NT2/D1 (cell line): ENCODE data around the gene MPRIP.
"Not testable (repeated sequence)": the region's sequence is repeated elsewhere in the genome, so short reads cannot be mapped to it uniquely, and the experiment has no call there.

Experiments used
- DNase-seq: peaks from one replicate; pipeline ENCODE4 v3.0.0-alpha.2; 2011; ENCODE audit warnings: low read depth, low spot score
- H3K27me3 ChIP-seq: 2 replicates; pipeline ENCODE4 v1.6.0; 2011; ENCODE audit warnings: mild to moderate bottlenecking; ENCODE audit not compliant: insufficient read length, insufficient read depth
- H3K36me3 ChIP-seq: 2 replicates; pipeline ENCODE4 v1.6.1; 2011; ENCODE audit warnings: mild to moderate bottlenecking, low read length, mixed read lengths; ENCODE audit not compliant: insufficient read depth, insufficient read length
- H3K4me1 ChIP-seq: 2 replicates; pipeline ENCODE4 v1.5.1; 2011; ENCODE audit not compliant: insufficient read depth, insufficient read length
- H3K4me3 ChIP-seq: 2 replicates; pipeline ENCODE4 v1.5.1; 2011; ENCODE audit warnings: low read depth; ENCODE audit not compliant: insufficient read length
- H3K9ac ChIP-seq: 2 replicates; pipeline ENCODE4 v1.6.0; 2011; ENCODE audit warnings: low read depth; ENCODE audit not compliant: insufficient read length
- H3K9me3 ChIP-seq: 2 replicates; pipeline ENCODE4 v1.5.1; 2011; ENCODE audit warnings: mild to moderate bottlenecking, low read length; ENCODE audit not compliant: insufficient read depth
- SUZ12 ChIP-seq: IDR thresholded peaks from 2 replicates; pipeline ENCODE4 v1.6.1; 2011; ENCODE audit not compliant: insufficient read length, insufficient read depth; ENCODE audit errors: extremely low read depth
- YY1 ChIP-seq: IDR thresholded peaks from 2 replicates; pipeline ENCODE4 v1.6.1; 2011; ENCODE audit not compliant: insufficient read length, insufficient read depth
- ZNF274 ChIP-seq: IDR thresholded peaks from 2 replicates; pipeline ENCODE4 v1.6.1; 2011; ENCODE audit warnings: mild to moderate bottlenecking, low read depth, low read length

MPRIP gene

DNA sequence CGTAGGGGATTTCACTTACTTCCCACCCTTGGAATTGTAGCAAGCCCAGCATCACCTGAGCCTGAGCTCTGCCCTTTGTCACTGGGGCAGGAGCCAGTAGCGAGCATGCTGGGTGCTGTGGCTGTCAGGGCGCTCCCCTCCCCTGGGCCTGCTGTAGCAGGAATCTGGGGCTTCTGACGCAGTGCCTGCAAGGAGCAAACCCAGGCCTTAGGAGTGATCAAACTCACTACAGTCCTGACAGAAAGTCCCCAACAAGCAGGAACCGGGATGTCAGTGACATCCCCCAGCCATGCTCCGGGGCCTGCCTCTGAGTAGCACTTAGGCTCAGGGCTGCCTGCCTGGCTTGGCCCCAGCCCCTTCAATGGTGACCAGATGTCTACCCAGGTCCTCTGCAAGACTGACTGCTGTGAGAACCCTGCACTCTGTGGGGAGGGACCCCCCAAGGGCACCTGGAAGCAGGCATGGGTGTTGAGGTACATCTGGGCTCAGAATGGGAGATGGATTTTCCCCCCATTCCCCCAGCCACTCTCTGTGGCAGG, 140.4 kb downstream of the MPRIP start:
- H3K27me3 ChIP-seq: no peaks in the 10 kb centered on the region
- H3K4me1 ChIP-seq: no peaks in the 10 kb centered on the region
- TF ChIP-seq ZNF274 (no peak), YY1 (no peak), SUZ12 (no peak)
- no peak overlapping the region for H3K9ac ChIP-seq
- H3K9me3 ChIP-seq: no peaks in the 10 kb centered on the region
- H3K4me3 ChIP-seq: no peak overlapping the region
- no peak for DNase-seq
- peaks cover 68% of the 10 kb centered on the region for H3K36me3 ChIP-seq

DNA sequence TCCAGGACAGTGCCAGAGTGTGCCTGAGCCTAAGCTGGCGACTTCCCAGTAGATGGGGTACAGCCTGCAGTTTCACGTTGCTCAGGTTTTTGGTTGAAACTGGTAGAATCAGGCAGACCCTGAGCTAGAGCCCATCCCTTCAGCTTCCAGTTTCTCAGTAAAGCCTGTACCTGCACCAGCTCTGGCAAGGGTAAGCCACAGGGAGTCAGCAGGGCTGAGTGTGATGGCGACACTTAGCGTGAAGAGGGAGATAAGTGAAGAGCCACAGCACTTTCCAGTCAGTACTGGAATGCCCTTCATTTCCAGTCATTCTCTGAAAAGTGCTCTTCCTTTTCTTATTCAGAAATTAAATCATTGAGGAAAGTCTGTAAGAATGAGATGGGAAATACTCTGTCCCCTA, 141.5 kb downstream of the MPRIP start:
- no peaks in the 10 kb centered on the region for H3K27me3 ChIP-seq
- H3K9me3 ChIP-seq: no peaks in the 10 kb centered on the region
- H3K4me1 ChIP-seq: no peaks in the 10 kb centered on the region
- H3K4me3 ChIP-seq: no peak overlapping the region
- TF ChIP-seq YY1 (no peak), SUZ12 (no peak), ZNF274 (no peak)
- no peak for DNase-seq
- H3K36me3 ChIP-seq: peaks cover 67% of the 10 kb centered on the region
- H3K9ac ChIP-seq: no peak overlapping the region

DNA sequence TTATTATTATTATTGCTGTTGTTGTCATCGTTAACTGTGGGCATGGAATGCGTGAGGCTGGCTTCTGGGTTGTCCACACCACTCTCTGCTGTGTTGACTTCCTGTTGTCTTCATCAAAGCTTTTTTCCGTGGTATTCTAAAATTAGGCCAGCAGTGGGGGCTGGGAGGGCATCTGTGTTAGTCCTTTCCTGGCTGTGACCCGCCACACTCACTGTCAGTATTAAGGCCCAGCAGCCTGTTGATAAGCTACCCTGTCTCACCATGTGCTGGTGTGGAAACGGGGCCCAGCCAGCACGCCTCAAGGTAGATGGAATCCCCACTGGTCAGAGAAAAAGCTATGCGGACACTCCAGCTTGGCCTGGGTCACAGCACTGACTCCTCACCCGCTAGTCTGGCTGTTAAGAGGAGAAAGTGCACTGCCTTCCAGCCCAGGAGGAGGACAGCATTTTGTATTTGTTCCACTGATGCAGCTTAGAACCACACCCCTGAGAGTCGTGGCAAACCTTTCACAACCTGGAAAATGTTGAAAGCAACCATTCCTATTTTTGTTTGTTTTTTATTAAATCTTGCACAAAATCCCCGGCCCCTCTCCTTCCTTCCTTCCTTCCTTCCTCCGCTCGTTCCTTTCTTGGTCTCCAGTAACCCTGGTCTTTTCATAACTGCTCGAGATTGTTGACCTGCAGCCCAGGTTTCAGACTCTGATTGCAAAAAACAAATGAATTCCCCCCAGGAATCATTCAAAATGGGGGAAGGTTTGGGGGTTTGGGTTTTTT, 142.9 kb downstream of the MPRIP start:
- H3K4me1 ChIP-seq, H3K9me3 ChIP-seq, H3K4me3 ChIP-seq, H3K27me3 ChIP-seq, H3K9ac ChIP-seq, DNase-seq: not testable (repeated sequence)
- peaks cover 65% of the 10 kb centered on the region for H3K36me3 ChIP-seq

DNA sequence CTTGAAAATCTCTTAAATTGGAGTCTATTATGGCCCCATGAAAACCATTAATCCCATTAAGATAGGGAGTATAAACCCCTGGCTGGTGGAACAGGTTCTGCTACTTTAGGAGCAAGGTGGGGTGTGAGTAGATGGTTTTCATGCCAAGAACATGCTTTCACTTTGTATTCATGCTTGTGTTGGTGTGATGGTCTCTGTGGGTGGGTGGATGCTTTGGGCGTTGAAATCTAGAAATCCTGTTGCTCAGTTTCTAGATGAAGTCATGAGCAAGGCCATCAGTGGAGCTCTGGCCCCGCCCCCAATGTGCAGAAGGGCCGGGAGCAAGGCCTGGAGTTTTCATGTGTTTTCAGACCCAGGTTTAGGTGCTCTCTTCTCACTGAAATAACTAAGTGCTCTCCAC, 143.8 kb downstream of the MPRIP start:
- DNase-seq: no peak
- H3K9ac ChIP-seq: no peak overlapping the region
- H3K4me3 ChIP-seq: no peak overlapping the region
- H3K36me3 ChIP-seq: peaks cover 57% of the 10 kb centered on the region
- peaks cover under 1% of the 10 kb centered on the region for H3K4me1 ChIP-seq
- TF ChIP-seq ZNF274 (no peak), YY1 (no peak), SUZ12 (no peak)
- H3K27me3 ChIP-seq: no peaks in the 10 kb centered on the region
- no peaks in the 10 kb centered on the region for H3K9me3 ChIP-seq

DNA sequence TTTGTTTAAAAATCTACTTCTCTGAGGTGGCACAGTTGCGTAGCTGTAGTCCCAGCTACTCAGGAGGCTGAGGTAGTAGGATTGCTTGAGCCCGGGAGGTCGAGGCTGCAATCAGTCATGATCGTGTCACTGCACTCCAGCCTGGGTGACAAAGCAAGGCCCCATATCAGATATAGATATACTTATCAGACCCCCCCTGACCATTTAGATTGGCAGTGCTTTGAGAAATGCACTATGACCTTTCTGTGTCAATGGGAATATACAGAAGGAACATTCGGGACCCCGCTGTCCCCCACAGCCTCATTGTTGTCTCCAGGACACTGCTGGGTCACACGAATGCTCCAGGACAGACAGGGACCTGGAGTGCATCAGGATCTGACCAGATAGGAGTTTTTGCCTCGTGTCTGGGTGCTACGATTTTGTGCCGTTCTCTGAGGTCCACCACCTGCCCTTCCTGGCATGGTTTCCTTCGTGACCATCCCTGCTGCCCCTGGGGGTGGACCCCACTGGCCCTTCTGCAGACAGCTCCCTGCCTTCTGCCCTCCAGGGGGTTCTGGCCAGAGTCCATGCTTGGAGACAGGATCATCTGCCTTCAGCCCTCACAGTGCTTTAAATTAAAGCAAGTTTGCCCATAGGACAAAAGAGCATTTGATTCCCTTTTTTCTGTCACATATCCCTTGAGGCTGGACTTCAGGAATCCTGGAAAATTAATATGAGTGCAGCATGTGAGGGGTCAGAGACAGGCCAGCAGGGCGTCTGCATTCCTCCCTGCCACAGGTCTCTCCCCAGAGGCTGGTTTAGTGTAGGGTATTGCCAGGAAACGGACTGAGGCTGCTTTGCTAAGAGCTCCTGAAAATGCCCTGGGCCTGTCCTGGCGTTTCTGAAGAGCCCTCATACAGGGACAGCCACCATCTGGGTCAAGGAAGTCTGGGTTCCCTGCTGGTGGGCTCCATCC, 144.6 kb downstream of the MPRIP start:
- Histone ChIP-seq H3K36me3 (peaks cover 50% of the 10 kb centered on the region), H3K27me3 (no peaks in the 10 kb centered on the region), H3K9ac (no peak overlapping the region), H3K4me3 (no peak overlapping the region), H3K9me3 (no peaks in the 10 kb centered on the region), H3K4me1 (peaks cover 4% of the 10 kb centered on the region)
- DNase-seq: no peak
- TF ChIP-seq YY1: no peak

DNA sequence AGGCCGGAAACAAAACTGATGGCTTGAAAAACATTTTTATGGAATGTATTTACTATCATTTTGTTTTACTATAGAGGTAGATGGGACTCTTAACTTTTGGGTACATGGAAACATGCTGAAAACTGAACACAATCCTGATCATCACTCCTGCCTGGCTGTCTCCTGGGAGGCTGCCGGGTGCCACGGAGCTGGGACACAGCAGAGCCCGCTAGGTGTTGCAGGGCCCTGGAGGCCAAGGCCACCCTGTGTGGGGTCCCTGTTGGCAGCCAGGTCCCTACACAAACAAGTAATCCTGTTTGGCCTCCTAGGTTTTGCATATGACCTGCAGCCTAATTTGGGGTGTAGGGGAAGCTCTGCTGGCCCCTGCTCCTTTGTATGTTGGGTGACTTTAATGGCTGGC, 146.3 kb downstream of the MPRIP start:
- Histone ChIP-seq H3K4me3 (no peak overlapping the region), H3K9ac (no peak overlapping the region), H3K27me3 (no peaks in the 10 kb centered on the region), H3K36me3 (peaks cover 36% of the 10 kb centered on the region), H3K4me1 (peaks cover 4% of the 10 kb centered on the region), H3K9me3 (no peaks in the 10 kb centered on the region)
- no peak for TF ChIP-seq ZNF274
- no peak for TF ChIP-seq YY1
- no peak for TF ChIP-seq SUZ12
- DNase-seq: no peak

DNA sequence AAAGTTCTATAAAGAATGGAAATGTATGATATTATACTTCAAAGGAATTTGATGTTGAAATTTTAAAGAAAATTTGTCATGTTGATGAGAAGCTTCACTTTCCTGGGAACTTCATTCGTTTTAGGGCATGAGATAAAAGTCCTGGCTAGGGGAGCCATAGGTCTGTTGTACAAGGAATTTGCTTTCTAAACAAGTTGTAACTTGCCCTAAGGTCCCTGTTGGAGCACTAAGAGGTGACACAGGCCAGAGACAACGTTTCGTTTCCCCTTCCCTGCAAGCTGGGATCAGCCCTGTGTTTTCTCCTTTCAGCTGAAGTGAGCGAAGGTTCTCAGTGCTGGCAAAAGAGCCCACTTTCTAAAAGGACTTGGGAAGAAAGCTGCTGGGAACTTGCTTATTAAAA, 147.3 kb downstream of the MPRIP start:
- Histone ChIP-seq H3K4me1 (peaks cover 4% of the 10 kb centered on the region), H3K9ac (no peak overlapping the region)
- DNase-seq: no peak

More for the DNA sequence above, 147.3 kb downstream of the MPRIP start:
- no peaks in the 10 kb centered on the region for H3K27me3 ChIP-seq
- no peak overlapping the region for H3K4me3 ChIP-seq
- H3K36me3 ChIP-seq: peaks cover 28% of the 10 kb centered on the region
- no peaks in the 10 kb centered on the region for H3K9me3 ChIP-seq
- TF ChIP-seq YY1: no peak
- no peak for TF ChIP-seq SUZ12
- TF ChIP-seq ZNF274: no peak
